ENCODE measurements around the gene ELFN2. TPM values are rescaled to one million over a fixed set of nuclear protein-coding genes. Genes with fewer than 3 reads are reported as not detected.

Gene ELFN2
- polyA plus RNA-seq, 1 donor from 2014 or later = 4.4 TPM

DNA sequence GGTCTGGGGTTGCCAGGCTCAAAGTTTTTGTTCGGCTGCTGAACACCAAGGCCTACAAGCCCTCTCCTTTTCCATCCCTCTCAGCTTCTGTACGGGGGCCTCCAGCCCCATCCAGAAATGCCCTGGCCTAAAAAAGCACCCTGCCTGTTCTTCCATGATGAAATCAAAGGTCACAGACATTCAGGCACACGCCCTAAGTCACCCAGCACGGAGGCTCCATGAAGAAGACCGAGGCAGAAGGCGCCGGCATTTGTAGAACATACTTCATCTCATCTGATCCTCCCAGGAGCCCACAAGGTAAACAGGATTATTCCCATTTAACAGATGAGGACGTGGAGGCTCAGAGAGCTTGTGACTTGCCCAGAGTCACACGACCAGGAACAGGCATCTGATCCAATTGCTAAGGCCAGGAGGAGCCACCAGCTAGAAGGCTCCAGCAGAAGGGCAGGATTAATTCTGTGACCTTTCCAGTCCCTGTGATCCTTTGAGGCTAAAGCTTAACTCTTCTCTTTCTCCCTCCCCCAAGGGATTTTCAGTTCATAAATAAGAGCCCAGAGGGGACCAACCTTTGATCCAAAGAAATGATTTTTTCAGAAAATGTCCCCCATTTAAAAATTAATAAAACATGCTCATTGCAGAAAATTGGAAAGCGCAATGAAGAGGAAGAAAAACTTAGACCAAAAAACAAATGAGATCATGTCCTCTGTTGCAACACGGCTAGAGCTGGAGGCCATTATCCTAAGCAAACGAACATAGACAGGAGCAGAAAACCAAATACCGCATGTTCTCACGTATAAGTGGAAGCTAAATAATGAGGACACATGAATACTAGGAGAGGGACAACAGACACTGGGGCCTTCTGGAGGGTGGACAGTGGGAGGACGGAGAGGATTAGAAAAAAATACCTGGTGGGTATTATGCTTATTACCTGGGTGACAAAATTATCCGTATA, 106.3 kb downstream of the ELFN2 start:
- no peaks in the 10 kb centered on the region for H3K9me3 ChIP-seq (ENCODE audit: low read length)
- no peaks in the 10 kb centered on the region for H3F3A ChIP-seq (ENCODE audit: insufficient read depth, low read length, poor library complexity, severe bottlenecking)
- H3K9me2 ChIP-seq (ENCODE audit: insufficient read depth, low read length) = no peaks in the 10 kb centered on the region
- no peak overlapping the region for H3K27ac ChIP-seq (ENCODE audit: low read length)
- no peaks in the 10 kb centered on the region for H3K36me3 ChIP-seq (ENCODE audit: insufficient read depth, low read length)
- no peak overlapping the region for H3K4me3 ChIP-seq (ENCODE audit: low read length)
- peaks cover 36% of the 10 kb centered on the region for H3K27me3 ChIP-seq (ENCODE audit: insufficient read depth, low read depth, low read length)
- H2AFZ ChIP-seq (ENCODE audit: low read depth, low read length) = no peak overlapping the region
- H4K20me1 ChIP-seq (ENCODE audit: insufficient read depth) = no peaks in the 10 kb centered on the region
- TF ChIP-seq SMC3 (conservative IDR thresholded peaks at IDR 0.05; ENCODE audit: poor library complexity) (no peak), REST (IDR thresholded peaks at IDR 0.05; ENCODE audit: borderline replicate concordance) (no peak), EP300 (conservative IDR thresholded peaks at IDR 0.05; ENCODE audit: poor library complexity, severe bottlenecking) (no peak), MXI1 (conservative IDR thresholded peaks at IDR 0.05; ENCODE audit: poor library complexity, severe bottlenecking) (no peak), RAD21 (conservative IDR thresholded peaks at IDR 0.05) (no peak), TAF1 (IDR thresholded peaks at IDR 0.05; ENCODE audit: low read depth) (no peak), EZH2 (IDR thresholded peaks at IDR 0.05; ENCODE audit: borderline replicate concordance, insufficient read depth, low read length, poor library complexity, severe bottlenecking) (no peak), POLR2AphosphoS5 (IDR thresholded peaks at IDR 0.05) (no peak)
- TF ChIP-seq, protein P1, sequence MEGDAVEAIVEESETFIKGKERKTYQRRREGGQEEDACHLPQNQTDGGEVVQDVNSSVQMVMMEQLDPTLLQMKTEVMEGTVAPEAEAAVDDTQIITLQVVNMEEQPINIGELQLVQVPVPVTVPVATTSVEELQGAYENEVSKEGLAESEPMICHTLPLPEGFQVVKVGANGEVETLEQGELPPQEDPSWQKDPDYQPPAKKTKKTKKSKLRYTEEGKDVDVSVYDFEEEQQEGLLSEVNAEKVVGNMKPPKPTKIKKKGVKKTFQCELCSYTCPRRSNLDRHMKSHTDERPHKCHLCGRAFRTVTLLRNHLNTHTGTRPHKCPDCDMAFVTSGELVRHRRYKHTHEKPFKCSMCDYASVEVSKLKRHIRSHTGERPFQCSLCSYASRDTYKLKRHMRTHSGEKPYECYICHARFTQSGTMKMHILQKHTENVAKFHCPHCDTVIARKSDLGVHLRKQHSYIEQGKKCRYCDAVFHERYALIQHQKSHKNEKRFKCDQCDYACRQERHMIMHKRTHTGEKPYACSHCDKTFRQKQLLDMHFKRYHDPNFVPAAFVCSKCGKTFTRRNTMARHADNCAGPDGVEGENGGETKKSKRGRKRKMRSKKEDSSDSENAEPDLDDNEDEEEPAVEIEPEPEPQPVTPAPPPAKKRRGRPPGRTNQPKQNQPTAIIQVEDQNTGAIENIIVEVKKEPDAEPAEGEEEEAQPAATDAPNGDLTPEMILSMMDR (IDR thresholded peaks at IDR 0.05; ENCODE audit: poor library complexity, severe bottlenecking) = no peak
- H3K79me2 ChIP-seq (replicated peaks; ENCODE audit: insufficient read depth, low read length) = no peaks in the 10 kb centered on the region
- H3K9ac ChIP-seq (ENCODE audit: low read length) = no peak overlapping the region
- no peak overlapping the region for H3K4me2 ChIP-seq (ENCODE audit: low read length)

GRCh38 chr22:37319469-37319868, 107.8 kb downstream of the ELFN2 start:
- TF ChIP-seq RAD21 (conservative IDR thresholded peaks at IDR 0.05) (no peak), POLR2AphosphoS5 (IDR thresholded peaks at IDR 0.05) (no peak), REST (IDR thresholded peaks at IDR 0.05; ENCODE audit: borderline replicate concordance) (no peak), TAF1 (IDR thresholded peaks at IDR 0.05; ENCODE audit: low read depth) (no peak), EP300 (conservative IDR thresholded peaks at IDR 0.05; ENCODE audit: poor library complexity, severe bottlenecking) (no peak), MXI1 (conservative IDR thresholded peaks at IDR 0.05; ENCODE audit: poor library complexity, severe bottlenecking) (no peak), SMC3 (conservative IDR thresholded peaks at IDR 0.05; ENCODE audit: poor library complexity) (no peak), EZH2 (IDR thresholded peaks at IDR 0.05; ENCODE audit: borderline replicate concordance, insufficient read depth, low read length, poor library complexity, severe bottlenecking) (no peak)
- TF ChIP-seq, protein P1 (IDR thresholded peaks at IDR 0.05; ENCODE audit: poor library complexity, severe bottlenecking) = no peak
- H3K9ac ChIP-seq (ENCODE audit: low read length) = no peak overlapping the region
- no peak overlapping the region for H3K4me2 ChIP-seq (ENCODE audit: low read length)
- no peak overlapping the region for H3K4me3 ChIP-seq (ENCODE audit: low read length)
- H3K27me3 ChIP-seq (ENCODE audit: insufficient read depth, low read depth, low read length) = peaks cover 22% of the 10 kb centered on the region
- no peaks in the 10 kb centered on the region for H3K79me2 ChIP-seq (replicated peaks; ENCODE audit: insufficient read depth, low read length)
- no peaks in the 10 kb centered on the region for H4K20me1 ChIP-seq (ENCODE audit: insufficient read depth)
- H3K27ac ChIP-seq (ENCODE audit: low read length) = no peak overlapping the region
- H2AFZ ChIP-seq (ENCODE audit: low read depth, low read length) = no peak overlapping the region
- H3K36me3 ChIP-seq (ENCODE audit: insufficient read depth, low read length) = no peaks in the 10 kb centered on the region
- H3K9me3 ChIP-seq (ENCODE audit: low read length) = no peaks in the 10 kb centered on the region
- no peaks in the 10 kb centered on the region for H3F3A ChIP-seq (ENCODE audit: insufficient read depth, low read length, poor library complexity, severe bottlenecking)
- H3K9me2 ChIP-seq (ENCODE audit: insufficient read depth, low read length) = no peaks in the 10 kb centered on the region

Measured in neural cell (in vitro differentiated cells).